Stimulated activated naive B cell treated with anti-CD40 and anti-IgM and Interleukin-4, amounts not matched to agents 10 μg/mL and 1 μg/mL and 100 μg/mL, for 72 hours (primary cell): ENCODE measurements around the gene DSCAML1.

ENCODE experiments used
- ATAC-seq, 2 donors: fragments of 150-1000 bp; cut with Tn5 transposase; replicated peaks; 2 replicates each; pipeline ENCODE4 v1.10.0; 2021; ENCODE audit warnings: moderate library complexity in 1 of 2
- DNase-seq: peaks from one replicate; pipeline ENCODE4 v3.0.0; 2021
- H3K27ac Mint-ChIP-seq: one replicate; pipeline ENCODE4 v1.8.0; 2022; ENCODE audit warnings: mild to moderate bottlenecking, mixed read lengths
- H3K27me3 Mint-ChIP-seq, 2 donors: one replicate each; pipeline ENCODE4 v1.8.0; 2022; ENCODE audit warnings: mixed read lengths in 2 of 2
- H3K36me3 Mint-ChIP-seq, 2 donors: one replicate each; pipeline ENCODE4 v1.8.0; 2022; ENCODE audit warnings: mixed read lengths in 2 of 2, mild to moderate bottlenecking in 1 of 2
- H3K4me1 Mint-ChIP-seq, 2 donors: one replicate each; pipeline ENCODE4 v1.8.0; 2022; ENCODE audit warnings: mixed read lengths in 2 of 2, mild to moderate bottlenecking in 1 of 2
- H3K4me3 Mint-ChIP-seq, 2 donors: one replicate each; pipeline ENCODE4 v1.8.0; 2022; ENCODE audit warnings: mild to moderate bottlenecking in 2 of 2, mixed read lengths in 2 of 2, moderate library complexity in 1 of 2
- H3K9me3 Mint-ChIP-seq, 2 donors: one replicate each; pipeline ENCODE4 v1.8.0; 2022; ENCODE audit warnings: mixed read lengths in 2 of 2, mild to moderate bottlenecking in 1 of 2

Gene DSCAML1

DNA sequence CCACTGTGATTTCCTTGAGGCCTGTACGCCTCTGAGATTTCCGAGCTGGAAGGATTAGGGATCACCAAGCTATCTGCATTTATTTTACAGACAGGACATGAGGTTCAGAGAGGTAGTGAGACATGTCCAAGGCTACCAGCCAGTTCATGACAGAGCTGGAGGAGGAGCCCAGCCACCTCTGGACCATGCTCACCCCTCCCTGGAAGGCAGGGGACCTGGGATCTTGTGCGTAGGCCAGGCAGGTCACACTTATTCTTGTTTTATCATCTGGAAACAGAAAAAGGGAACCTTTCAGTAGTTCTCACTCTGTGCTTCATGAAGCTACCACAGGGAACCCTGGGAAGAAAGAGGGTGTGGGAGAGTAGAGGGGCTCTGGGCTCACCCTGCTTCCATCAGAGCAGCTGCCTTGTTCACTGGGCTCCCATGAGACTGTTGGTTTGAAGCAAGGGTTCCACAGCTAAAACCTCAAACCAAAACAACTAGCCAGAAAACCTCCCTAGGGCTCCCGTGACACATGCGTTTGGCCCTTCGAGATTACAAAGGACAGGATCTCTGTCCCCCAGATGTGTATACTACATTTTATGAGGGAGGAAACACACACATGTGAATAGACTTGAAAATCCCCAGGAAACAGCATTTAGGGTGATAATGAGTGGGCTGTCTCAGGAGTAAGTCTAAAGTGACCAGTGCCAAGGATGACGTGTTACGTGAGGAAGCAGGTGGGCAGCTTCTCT lies 106.4 kb downstream of the DSCAML1 start:
- no peak overlapping the region for H3K27ac Mint-ChIP-seq
- no peak overlapping the region for H3K4me3 Mint-ChIP-seq
- peaks cover 11 to 28% of the 10 kb centered on the region in 2 donors for H3K27me3 Mint-ChIP-seq
- ATAC-seq, result peak; percentile 87 to 91
- no peaks in the 10 kb centered on the region for H3K9me3 Mint-ChIP-seq
- H3K4me1 Mint-ChIP-seq, result peaks cover 10 to 11% of the 10 kb centered on the region in 2 donors
- H3K36me3 Mint-ChIP-seq, result peaks cover 2 to 4% of the 10 kb centered on the region in 2 donors
- DNase-seq, result peak; percentile 43

DNA sequence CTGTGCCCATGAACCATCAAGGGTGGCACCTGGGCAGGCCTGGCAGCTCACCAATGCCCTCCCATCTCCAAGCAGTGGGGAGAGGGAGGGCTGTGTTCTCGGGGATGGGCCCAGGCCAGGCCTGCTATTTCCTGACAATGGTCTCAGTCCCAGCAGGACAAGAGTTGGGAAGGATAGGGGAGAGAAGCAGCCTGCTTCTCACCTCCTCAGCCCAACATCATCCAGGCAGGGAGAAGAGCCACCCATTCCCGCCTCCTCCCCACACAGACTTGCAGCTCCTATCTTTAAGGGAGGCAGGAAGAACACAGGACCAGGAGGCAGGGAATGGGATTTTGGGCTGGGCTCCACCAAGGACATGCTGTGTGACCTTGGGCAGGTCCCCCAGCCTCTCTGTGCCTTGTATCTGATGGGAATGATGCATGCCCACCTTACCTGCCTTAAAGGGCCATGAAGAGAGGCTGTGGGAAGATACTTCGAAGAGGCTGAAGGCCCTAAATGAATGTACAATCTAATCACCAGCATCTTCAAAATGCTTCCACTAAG lies 108.7 kb downstream of the DSCAML1 start:
- DNase-seq (no peak), ATAC-seq (no peak)
- Mint-ChIP-seq H3K9me3 (no peaks in the 10 kb centered on the region), H3K36me3 (peaks cover 2 to 4% of the 10 kb centered on the region in 2 donors), H3K27ac (no peak overlapping the region), H3K4me3 (no peak overlapping the region), H3K4me1 (peaks cover 10 to 11% of the 10 kb centered on the region in 2 donors), H3K27me3 (peaks cover 11 to 28% of the 10 kb centered on the region in 2 donors)

DNA sequence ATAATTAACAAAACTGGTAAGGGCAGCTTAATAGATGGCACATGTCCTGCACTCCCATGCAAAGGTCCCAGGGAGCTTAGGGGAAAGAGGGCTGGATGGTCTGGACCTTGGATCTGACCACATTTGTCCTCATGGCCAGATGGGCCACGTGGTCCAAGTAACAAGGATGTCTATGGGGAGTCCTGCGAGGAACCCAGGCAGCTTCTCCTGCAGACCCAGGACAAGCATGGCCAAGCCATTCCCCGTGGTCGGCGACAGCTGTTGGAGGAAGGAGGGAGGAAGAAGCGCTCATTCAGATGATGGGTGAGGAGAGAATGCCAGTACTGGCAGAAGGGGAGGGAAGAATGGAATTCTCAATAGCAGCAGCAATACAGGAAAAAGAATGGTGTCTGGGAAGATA lies 109.2 kb downstream of the DSCAML1 start:
- no peak for DNase-seq
- Mint-ChIP-seq H3K4me3 (no peak overlapping the region), H3K27ac (no peak overlapping the region), H3K4me1 (peaks cover 10 to 11% of the 10 kb centered on the region in 2 donors), H3K36me3 (peaks cover 2 to 4% of the 10 kb centered on the region in 2 donors), H3K27me3 (peaks cover 11 to 31% of the 10 kb centered on the region in 2 donors), H3K9me3 (no peaks in the 10 kb centered on the region)
- no peak for ATAC-seq

DNA sequence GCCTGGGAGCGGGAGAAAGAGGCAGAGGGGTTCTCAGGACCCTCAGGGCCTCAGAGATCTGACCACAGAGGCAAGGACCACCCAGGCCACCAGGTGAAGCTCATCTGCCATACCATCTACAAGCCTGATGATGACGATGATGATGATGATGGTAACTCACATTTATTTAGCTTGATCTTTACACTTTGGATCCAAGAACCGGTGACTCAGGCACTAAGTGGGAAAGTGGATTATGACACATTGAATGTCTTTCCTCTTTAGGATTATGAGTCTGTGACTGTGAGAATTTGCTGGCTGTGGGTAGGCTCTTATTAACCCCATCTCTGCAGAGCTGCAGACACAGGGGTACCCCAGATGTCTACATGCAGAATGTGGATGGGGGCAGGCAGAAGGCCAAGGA lies 110.3 kb downstream of the DSCAML1 start:
- peaks cover 11 to 39% of the 10 kb centered on the region in 2 donors for H3K27me3 Mint-ChIP-seq
- peaks cover 10 to 11% of the 10 kb centered on the region in 2 donors for H3K4me1 Mint-ChIP-seq
- no peak overlapping the region for H3K27ac Mint-ChIP-seq
- no peak for ATAC-seq
- H3K4me3 Mint-ChIP-seq, result no peak overlapping the region
- DNase-seq, result no peak
- no peaks in the 10 kb centered on the region for H3K9me3 Mint-ChIP-seq
- H3K36me3 Mint-ChIP-seq, result peaks cover 2 to 4% of the 10 kb centered on the region in 2 donors

DNA sequence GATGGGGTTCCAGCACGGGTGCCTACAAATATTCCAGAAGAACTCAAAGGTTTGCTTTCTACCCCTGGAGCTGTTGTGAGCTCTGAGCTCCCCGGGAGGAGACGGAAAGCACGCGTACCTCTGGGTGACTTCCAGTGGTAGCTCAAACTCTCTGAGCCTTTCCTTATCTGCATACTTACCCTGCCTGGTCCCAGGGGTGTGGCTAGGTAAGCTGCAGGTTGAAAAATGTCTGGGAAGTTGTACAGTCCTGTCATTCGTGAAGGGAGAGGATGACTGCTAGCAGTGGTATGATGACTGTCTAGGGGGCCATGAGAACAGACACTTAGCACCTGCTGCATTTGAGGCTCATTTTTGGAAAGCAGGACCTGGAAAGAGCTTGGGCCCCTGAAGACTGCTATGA lies 111.5 kb downstream of the DSCAML1 start:
- DNase-seq, result no peak
- no peaks in the 10 kb centered on the region for H3K9me3 Mint-ChIP-seq
- peaks cover 11 to 39% of the 10 kb centered on the region in 2 donors for H3K27me3 Mint-ChIP-seq
- no peak overlapping the region for H3K27ac Mint-ChIP-seq
- H3K4me1 Mint-ChIP-seq, result peaks cover 4 to 7% of the 10 kb centered on the region in 2 donors
- ATAC-seq, result no peak
- H3K4me3 Mint-ChIP-seq, result no peak overlapping the region
- H3K36me3 Mint-ChIP-seq, result peaks cover 2 to 4% of the 10 kb centered on the region in 2 donors

DNA sequence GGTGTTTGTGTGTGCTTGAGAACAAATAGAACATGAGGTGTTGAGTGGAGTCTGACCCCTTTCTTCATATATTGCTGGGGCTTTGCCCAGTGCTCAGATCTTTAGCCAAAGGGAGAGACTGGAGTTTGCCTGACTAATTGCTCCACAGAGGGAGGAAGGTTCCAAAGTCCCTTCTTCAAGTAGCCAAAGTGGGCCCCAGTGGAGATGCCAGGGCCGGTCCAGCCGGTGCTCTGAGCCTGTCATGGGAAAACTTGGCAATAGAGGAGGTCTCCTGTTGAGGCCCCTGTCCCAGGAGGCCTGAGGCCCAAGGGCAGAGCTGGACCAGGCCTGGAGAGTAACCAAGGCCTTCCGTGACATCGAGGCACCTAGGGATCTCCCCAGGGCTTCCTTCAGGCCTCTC lies 112.3 kb downstream of the DSCAML1 start:
- no peak overlapping the region for H3K4me3 Mint-ChIP-seq
- H3K4me1 Mint-ChIP-seq, result peaks cover 0 to under 1% of the 10 kb centered on the region in 2 donors
- H3K9me3 Mint-ChIP-seq, result no peaks in the 10 kb centered on the region
- peaks cover 2 to 4% of the 10 kb centered on the region in 2 donors for H3K36me3 Mint-ChIP-seq
- ATAC-seq, result no peak
- no peak for DNase-seq
- H3K27me3 Mint-ChIP-seq, result peaks cover 11 to 37% of the 10 kb centered on the region in 2 donors
- H3K27ac Mint-ChIP-seq, result no peak overlapping the region

DNA sequence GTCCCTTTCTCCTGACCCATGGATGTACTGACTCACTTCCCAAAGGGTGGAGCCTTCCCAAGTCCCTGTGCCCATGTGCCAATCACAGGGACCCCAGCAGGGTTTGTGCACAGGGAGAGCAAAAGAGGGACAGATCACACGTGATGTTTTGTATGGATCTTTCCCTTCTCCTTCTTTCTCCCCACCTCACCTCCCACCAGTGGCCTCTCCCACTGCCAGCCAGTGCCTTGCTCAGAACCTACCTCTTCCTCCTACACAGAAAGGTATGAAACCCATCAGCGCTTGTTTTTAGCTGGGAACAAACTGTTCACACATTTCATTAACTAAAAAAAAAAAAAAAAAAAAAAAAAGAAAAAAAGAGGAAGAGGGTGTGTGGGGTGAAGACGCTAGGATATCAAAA lies 112.9 kb downstream of the DSCAML1 start:
- DNase-seq, result no peak
- Mint-ChIP-seq H3K27ac (no peak overlapping the region), H3K36me3 (peaks cover 2 to 4% of the 10 kb centered on the region in 2 donors), H3K9me3 (no peaks in the 10 kb centered on the region), H3K4me1 (no peaks in the 10 kb centered on the region), H3K4me3 (no peak overlapping the region), H3K27me3 (peaks cover 8 to 31% of the 10 kb centered on the region in 2 donors)
- no peak for ATAC-seq

DNA sequence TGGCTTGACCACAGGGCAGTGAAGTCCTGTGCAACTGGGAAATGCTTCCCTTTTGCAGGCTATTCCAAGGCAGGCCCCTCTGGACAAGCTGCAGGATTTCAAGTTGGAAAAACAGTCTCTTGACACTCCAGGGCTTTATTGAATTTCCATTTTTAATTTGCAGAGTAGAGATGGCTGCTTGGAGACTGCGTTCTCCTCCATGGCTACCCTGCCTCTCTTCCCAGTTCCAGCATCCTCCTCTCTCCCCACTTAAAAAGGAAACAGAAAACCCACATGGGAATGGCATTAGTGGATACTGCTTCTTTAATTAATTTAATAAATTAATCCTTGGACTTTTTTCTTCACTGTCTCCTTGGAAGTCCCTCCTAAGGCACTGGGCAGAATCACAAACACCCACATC lies 115.6 kb downstream of the DSCAML1 start:
- ATAC-seq (no peak), DNase-seq (no peak)
- H3K4me3 Mint-ChIP-seq, result no peak overlapping the region
- no peaks in the 10 kb centered on the region for H3K4me1 Mint-ChIP-seq
- no peaks in the 10 kb centered on the region for H3K9me3 Mint-ChIP-seq
- no peaks in the 10 kb centered on the region for H3K36me3 Mint-ChIP-seq
- peaks cover 0 to 21% of the 10 kb centered on the region in 2 donors for H3K27me3 Mint-ChIP-seq
- no peak overlapping the region for H3K27ac Mint-ChIP-seq

DNA sequence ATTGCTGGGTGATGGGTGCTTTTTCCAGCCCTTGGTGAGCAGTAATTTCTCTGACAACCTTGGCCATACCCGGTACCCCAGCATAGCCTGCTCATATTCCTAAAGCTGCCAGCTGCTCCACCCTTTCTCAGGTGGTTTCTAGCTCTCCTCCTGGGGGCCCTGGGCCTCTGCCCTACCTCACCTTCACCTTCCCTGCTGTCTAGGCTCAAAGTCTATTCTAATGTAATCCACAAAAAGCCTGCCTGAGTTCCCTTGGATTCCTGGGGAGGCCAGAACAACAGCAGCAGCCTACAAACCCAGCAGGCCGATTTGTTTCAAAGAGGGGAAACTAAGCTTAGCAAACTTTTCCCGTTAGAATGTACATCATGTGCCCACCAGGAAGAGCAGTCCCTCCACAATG lies 117.6 kb downstream of the DSCAML1 start:
- Mint-ChIP-seq H3K4me1 (no peaks in the 10 kb centered on the region), H3K27me3 (peaks cover 0 to 18% of the 10 kb centered on the region in 2 donors), H3K4me3 (no peak overlapping the region), H3K9me3 (no peaks in the 10 kb centered on the region), H3K27ac (no peak overlapping the region), H3K36me3 (no peaks in the 10 kb centered on the region)
- no peak for DNase-seq
- ATAC-seq, result no peak

DNA sequence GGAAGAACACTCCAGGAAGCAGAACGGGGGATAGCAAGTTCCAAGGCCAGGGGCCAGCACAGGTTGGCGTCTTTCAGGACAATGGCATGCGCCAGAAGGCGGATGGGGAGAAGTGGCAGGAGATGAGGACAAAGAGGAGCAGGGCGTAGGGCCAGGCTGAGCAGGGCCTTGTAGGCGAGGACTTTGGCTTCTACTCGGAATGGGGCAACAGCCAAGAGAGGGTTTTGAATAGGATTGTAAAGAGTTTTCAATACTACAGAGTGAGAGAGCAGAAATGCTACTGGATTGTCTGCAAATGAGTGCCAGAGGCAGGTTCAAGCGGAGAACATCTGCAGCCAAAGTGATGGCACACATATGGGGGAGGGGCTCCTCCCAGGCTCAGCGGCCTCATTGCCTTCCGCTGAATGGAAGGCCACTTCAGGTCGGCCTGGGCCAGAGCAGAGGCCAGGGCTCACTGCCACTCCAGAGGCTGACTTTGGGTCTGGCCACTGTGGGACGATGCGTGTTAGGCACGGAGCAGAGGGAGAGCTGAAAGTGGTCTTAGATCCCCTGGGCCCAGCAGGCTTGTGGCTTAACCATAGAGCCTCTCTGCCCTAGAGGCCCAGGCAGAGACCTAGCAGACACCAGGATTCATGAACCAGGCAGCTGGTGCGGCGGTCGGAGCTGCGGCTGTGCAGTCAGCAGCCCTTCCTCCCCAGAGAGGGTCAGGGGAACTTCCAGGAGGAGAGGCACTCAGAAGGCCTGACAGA lies 118.2 kb downstream of the DSCAML1 start:
- Mint-ChIP-seq H3K4me3 (no peak overlapping the region), H3K9me3 (no peaks in the 10 kb centered on the region), H3K4me1 (no peaks in the 10 kb centered on the region), H3K27ac (peak overlapping the region; percentile 15), H3K27me3 (peaks cover 0 to 18% of the 10 kb centered on the region in 2 donors), H3K36me3 (no peaks in the 10 kb centered on the region)
- DNase-seq (no peak), ATAC-seq (no peak)

DNA sequence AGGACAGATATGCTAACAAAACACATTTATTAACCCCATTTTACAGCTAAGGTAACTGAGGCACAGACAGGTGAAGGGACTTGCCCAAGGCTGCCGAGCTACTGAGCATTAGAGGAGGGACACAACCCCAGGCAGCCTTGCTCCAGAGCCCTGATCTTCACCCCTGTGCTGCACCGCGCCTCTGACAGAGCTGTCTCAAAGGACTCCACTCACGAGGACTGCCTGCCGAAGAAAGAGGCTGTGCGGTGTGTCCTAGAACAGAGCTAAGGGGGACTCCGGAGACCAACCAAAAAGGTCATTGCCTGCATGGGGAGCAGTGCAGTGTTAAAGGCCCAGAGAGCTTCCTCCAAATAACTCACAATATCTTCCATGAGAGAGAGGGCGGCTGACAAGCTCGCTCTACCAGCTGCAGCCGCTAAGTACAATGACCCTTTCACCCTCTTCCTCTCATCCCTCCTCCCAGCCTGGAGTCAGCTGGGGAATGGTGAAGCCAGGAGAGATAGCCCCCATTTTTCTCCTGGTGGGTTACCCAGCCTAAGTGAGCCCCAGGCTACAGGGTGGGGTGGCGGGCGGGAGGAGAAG lies 119.2 kb downstream of the DSCAML1 start:
- H3K4me1 Mint-ChIP-seq, result no peaks in the 10 kb centered on the region
- DNase-seq (no peak), ATAC-seq (no peak)
- H3K4me3 Mint-ChIP-seq, result no peak overlapping the region
- peaks cover 0 to 16% of the 10 kb centered on the region in 2 donors for H3K27me3 Mint-ChIP-seq
- no peaks in the 10 kb centered on the region for H3K36me3 Mint-ChIP-seq
- H3K9me3 Mint-ChIP-seq, result no peaks in the 10 kb centered on the region
- no peak overlapping the region for H3K27ac Mint-ChIP-seq

DNA sequence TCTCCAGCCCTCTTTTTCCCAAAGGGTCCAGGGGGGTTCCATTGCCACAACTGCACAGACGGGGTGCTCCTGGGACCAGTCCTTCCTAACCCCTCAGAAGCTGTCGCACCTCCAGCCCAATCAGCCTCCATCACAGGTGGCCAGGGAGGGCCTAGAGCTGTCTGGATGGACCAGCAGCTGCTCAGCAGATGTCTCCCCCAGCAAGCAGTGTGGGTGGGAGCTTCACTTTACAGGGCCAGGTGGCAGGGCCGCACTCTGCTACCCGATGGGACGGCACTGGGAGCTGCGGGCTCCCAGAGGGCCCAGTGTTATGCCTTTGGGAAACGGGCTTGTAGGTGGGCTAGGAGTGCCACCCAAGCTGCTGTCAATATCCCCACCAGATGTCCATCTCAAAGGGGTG lies 120.5 kb downstream of the DSCAML1 start:
- DNase-seq (no peak), ATAC-seq (no peak)
- Mint-ChIP-seq H3K9me3 (no peaks in the 10 kb centered on the region), H3K27ac (no peak overlapping the region), H3K27me3 (peaks cover 0 to 7% of the 10 kb centered on the region in 2 donors), H3K4me1 (no peaks in the 10 kb centered on the region), H3K4me3 (no peak overlapping the region), H3K36me3 (no peaks in the 10 kb centered on the region)

DNA sequence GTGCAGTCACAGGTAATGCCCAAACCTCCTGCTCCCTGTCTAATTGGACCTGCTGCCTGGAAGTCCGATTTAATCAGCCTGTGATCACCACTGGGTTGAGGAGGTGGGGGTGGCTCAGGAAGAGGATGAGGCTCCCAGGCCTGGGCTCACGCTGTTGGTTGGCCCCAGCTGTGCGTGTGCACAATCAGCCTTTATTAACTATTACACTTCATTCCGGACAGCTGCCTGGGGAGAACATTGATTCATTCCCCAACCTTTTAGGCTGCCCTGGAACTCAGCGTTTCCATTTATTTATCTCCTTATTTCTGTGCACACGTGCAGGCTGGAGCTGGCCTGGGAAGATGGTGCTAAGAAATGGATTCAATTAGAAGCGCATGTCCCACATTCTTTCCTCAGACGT lies 123.4 kb downstream of the DSCAML1 start:
- DNase-seq, result no peak
- peaks cover 0 to 2% of the 10 kb centered on the region in 2 donors for H3K9me3 Mint-ChIP-seq
- no peak overlapping the region for H3K4me3 Mint-ChIP-seq
- no peak overlapping the region for H3K27ac Mint-ChIP-seq
- H3K36me3 Mint-ChIP-seq, result no peaks in the 10 kb centered on the region
- peaks cover 0 to 7% of the 10 kb centered on the region in 2 donors for H3K27me3 Mint-ChIP-seq
- no peak for ATAC-seq
- no peaks in the 10 kb centered on the region for H3K4me1 Mint-ChIP-seq

DNA sequence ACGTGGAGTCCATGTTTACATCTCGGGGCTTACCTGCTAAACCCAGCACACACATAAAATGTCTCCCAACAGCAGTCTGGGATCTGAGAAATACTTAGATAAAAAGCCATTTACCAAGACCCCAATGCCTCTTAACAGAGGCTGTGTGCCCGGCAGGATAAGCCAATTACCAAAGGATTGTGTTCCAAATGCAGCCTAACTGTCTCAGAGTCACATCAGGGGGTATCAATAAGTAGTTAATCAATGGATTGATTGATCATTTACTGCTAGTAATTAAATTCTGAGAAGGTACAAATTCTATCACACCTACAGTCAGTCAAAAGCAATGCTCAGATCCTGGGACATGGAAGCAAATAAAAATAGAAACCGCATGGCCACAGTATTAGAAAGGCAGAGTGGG lies 125.6 kb downstream of the DSCAML1 start:
- Mint-ChIP-seq H3K9me3 (peaks cover 0 to 2% of the 10 kb centered on the region in 2 donors), H3K4me1 (no peaks in the 10 kb centered on the region), H3K4me3 (no peak overlapping the region), H3K36me3 (peaks cover 0 to 3% of the 10 kb centered on the region in 2 donors), H3K27me3 (peaks cover 0 to 11% of the 10 kb centered on the region in 2 donors), H3K27ac (no peak overlapping the region)
- ATAC-seq, result no peak
- no peak for DNase-seq
